Ishikawa (cell line): Measurements from ENCODE around the gene UST.

Source experiments
- EGR1 ChIP-seq: IDR thresholded peaks from 2 replicates; pipeline ENCODE4 v1.6.1; 2012
- RAD21 ChIP-seq: IDR thresholded peaks from 2 replicates; pipeline ENCODE4 v1.6.1; 2012; ENCODE audit warnings: low read depth
- TEAD4 ChIP-seq: IDR thresholded peaks from 2 replicates; pipeline ENCODE4 v1.6.1; 2012
- USF1 ChIP-seq: IDR thresholded peaks from 2 replicates; pipeline ENCODE4 v1.6.1; 2012
- TF ChIP-seq, protein P1 (sequence below): IDR thresholded peaks from 2 replicates; pipeline ENCODE4 v1.6.1; 2012; ENCODE audit warnings: low read depth, mild to moderate bottlenecking
- TF ChIP-seq, protein P2 (sequence below): IDR thresholded peaks from 2 replicates; pipeline ENCODE4 v1.6.1; 2012

DNA sequence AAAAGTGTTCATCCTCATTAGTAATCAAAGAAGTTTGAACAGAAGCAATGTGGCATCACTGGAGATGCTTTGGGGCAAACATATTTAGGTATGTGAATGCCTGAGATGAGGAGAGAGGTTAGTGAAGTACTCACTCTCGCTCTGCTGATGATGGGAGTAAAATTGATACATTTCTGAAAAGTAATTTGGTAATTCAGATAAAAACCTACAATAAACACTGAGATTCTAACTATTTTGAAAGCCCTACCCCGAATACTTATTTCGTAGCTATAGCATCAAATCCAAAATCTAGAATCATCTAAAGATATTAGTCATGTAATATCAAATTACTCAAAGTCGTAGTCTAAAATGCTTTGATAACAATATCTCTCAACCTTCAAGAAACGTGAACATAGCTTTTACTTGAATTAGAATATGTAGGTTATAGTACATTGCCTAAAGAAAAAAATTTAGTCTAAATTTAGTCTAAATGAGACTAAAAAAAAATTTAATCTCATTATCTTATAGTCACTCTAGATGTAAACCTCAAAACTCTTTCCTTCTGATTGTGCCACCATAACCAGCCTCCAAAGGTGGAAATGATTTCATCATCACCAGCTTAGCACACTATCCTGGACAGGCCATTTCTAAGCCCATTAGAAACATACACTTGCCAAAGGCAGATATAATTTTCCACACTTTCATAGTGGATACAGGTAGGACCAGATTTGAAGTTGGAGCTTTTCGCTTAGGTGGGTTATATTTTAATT, 338.2 kb downstream of the UST start:
- no peak for TF ChIP-seq TEAD4
- TF ChIP-seq EGR1, result no peak
- no peak for TF ChIP-seq USF1
- TF ChIP-seq, protein P1, sequence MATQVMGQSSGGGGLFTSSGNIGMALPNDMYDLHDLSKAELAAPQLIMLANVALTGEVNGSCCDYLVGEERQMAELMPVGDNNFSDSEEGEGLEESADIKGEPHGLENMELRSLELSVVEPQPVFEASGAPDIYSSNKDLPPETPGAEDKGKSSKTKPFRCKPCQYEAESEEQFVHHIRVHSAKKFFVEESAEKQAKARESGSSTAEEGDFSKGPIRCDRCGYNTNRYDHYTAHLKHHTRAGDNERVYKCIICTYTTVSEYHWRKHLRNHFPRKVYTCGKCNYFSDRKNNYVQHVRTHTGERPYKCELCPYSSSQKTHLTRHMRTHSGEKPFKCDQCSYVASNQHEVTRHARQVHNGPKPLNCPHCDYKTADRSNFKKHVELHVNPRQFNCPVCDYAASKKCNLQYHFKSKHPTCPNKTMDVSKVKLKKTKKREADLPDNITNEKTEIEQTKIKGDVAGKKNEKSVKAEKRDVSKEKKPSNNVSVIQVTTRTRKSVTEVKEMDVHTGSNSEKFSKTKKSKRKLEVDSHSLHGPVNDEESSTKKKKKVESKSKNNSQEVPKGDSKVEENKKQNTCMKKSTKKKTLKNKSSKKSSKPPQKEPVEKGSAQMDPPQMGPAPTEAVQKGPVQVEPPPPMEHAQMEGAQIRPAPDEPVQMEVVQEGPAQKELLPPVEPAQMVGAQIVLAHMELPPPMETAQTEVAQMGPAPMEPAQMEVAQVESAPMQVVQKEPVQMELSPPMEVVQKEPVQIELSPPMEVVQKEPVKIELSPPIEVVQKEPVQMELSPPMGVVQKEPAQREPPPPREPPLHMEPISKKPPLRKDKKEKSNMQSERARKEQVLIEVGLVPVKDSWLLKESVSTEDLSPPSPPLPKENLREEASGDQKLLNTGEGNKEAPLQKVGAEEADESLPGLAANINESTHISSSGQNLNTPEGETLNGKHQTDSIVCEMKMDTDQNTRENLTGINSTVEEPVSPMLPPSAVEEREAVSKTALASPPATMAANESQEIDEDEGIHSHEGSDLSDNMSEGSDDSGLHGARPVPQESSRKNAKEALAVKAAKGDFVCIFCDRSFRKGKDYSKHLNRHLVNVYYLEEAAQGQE, result no peak
- no peak for TF ChIP-seq RAD21
- TF ChIP-seq, protein P2, sequence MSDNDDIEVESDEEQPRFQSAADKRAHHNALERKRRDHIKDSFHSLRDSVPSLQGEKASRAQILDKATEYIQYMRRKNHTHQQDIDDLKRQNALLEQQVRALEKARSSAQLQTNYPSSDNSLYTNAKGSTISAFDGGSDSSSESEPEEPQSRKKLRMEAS, result no peak
